Caco-2 (cell line): ENCODE data around the gene PCNX4. TPM values are rescaled to one million over a fixed set of nuclear protein-coding genes. Genes with fewer than 3 reads are reported as not detected.

Source experiments
- BruUV-seq: library from RNA; stranded (reverse); fragments of 400-500 nt; replicated peaks from 2 replicates; lab custom pipeline; 2021; lab: Mats Ljungman, UMichigan
- CTCF ChIA-PET: fragments of 300-600 bp; sonication (Branson Sonifier 250); formaldehyde crosslinking; loops from one replicate; lab custom pipeline; 2022; ENCODE audit warnings: antibody characterized with exemption; lab: Charles Lee
- POLR2A ChIA-PET: fragments of 300-600 bp; sonication (Branson Sonifier 250); formaldehyde crosslinking; loops from one replicate; lab custom pipeline; 2022; ENCODE audit warnings: antibody characterized with exemption; lab: Charles Lee
- DNase-seq, 2 experiments: peaks; one replicate each; pipeline versions ENCODE4 v3.0.0 to v3.0.0-alpha.2; 2020 to 2022
- H3K27me3 ChIP-seq: replicated peaks from 2 replicates; pipeline ENCODE4 v1.6.0; 2011; ENCODE audit warnings: low read length; ENCODE audit not compliant: control insufficient read depth, insufficient read depth
- H3K36me3 ChIP-seq: 2 replicates; pipeline ENCODE4 v1.5.1; 2011; ENCODE audit warnings: low read length; ENCODE audit not compliant: control insufficient read depth, insufficient read depth
- H3K4me1 ChIP-seq: fragments of 250-450 bp; sonication (Bioruptor Pico); 2 replicates; pipeline ENCODE4 v1.5.1; 2020; ENCODE audit warnings: mild to moderate bottlenecking
- H3K4me3 ChIP-seq: 2 replicates; pipeline ENCODE4 v1.5.1; 2011; ENCODE audit warnings: low read depth, mild to moderate bottlenecking, control low read depth, low read length
- H3K9me3 ChIP-seq: fragments of 250-450 bp; sonication (Bioruptor Pico); 2 replicates; pipeline ENCODE4 v1.5.1; 2020; ENCODE audit warnings: mild to moderate bottlenecking, moderate library complexity
- H3K27ac Mint-ChIP-seq: one replicate; pipeline ENCODE4 v1.8.0; 2022; ENCODE audit warnings: mixed read lengths; ENCODE audit not compliant: unreplicated experiment
- H3K27me3 Mint-ChIP-seq: one replicate; pipeline ENCODE4 v1.8.0; 2022; ENCODE audit warnings: mixed read lengths; ENCODE audit not compliant: insufficient read depth, unreplicated experiment
- H3K36me3 Mint-ChIP-seq: one replicate; pipeline ENCODE4 v1.8.0; 2022; ENCODE audit warnings: mild to moderate bottlenecking, mixed read lengths; ENCODE audit not compliant: insufficient read depth, unreplicated experiment
- H3K4me1 Mint-ChIP-seq: one replicate; pipeline ENCODE4 v1.8.0; 2022; ENCODE audit warnings: low read depth, mixed read lengths; ENCODE audit not compliant: unreplicated experiment
- H3K4me3 Mint-ChIP-seq: one replicate; pipeline ENCODE4 v1.8.0; 2022; ENCODE audit warnings: mild to moderate bottlenecking, moderate library complexity, mixed read lengths; ENCODE audit not compliant: unreplicated experiment
- H3K9me3 Mint-ChIP-seq: one replicate; pipeline ENCODE4 v1.8.0; 2022; ENCODE audit warnings: mixed read lengths; ENCODE audit not compliant: unreplicated experiment
- CTCF ChIP-seq, 2 experiments: fragments of 200-600 bp in 1 of 2; IDR thresholded peaks; 1 replicate in 1 of 2; 2 replicates in 1 of 2; pipeline versions ENCODE4 v1.5.1 to v1.8.0; 2011 to 2022; ENCODE audit warnings: antibody characterized with exemption in 1 of 2, control low read depth in 1 of 2, inconsistent platforms in 1 of 2, low read depth in 1 of 2, low read length in 1 of 2, mild to moderate bottlenecking in 1 of 2, moderate library complexity in 1 of 2; ENCODE audit not compliant: insufficient read depth in 1 of 2, severe bottlenecking in 1 of 2, unreplicated experiment in 1 of 2
- intact Hi-C: fragments of 100-400 bp; cut with micrococcal nuclease; formaldehyde crosslinking; loops from one replicate; pipeline ENCODE4 v1.10.0; 2022; ENCODE audit not compliant: unreplicated experiment
- total RNA-seq: library from RNA; stranded (reverse); gene quantifications from 2 replicates; pipeline ENCODE4 v1.2.3, GENCODE V29; 2022

PCNX4 gene
- total RNA-seq, 1 experiment from 2014 or later = 72.7 TPM

GRCh38 chr14:60067882-60068281 is 23.8 kb upstream of the PCNX4 start:
- H3K36me3 ChIP-seq = no peaks in the 10 kb centered on the region
- ChIA-PET POLR2A (no interaction called here), CTCF (interaction anchor here (0.6 kb wide), 1 partner anchor 123 kb away, joined by 3 read pairs; no protein-coding TSS in a partner anchor)
- no TSS peak for BruUV-seq
- H3K4me3 Mint-ChIP-seq = no peak overlapping the region
- no peaks in the 10 kb centered on the region for H3K4me1 Mint-ChIP-seq
- intact Hi-C loops = no loop called here
- no peaks in the 10 kb centered on the region for H3K4me1 ChIP-seq
- no peak overlapping the region for H3K27ac Mint-ChIP-seq
- no peaks in the 10 kb centered on the region for H3K36me3 Mint-ChIP-seq
- H3K9me3 Mint-ChIP-seq = no peaks in the 10 kb centered on the region
- H3K4me3 ChIP-seq = no peak overlapping the region
- TF ChIP-seq CTCF (IDR thresholded peaks at IDR 0.05; ENCODE audit: insufficient read depth in 1 of 2, low read depth in 1 of 2, low read length in 1 of 2, severe bottlenecking in 1 of 2, unreplicated experiment in 1 of 2) = no peak
- 0 out of 2 replicates have a peak, but pooled peaks cover 3% of the 10 kb centered on the region for H3K9me3 ChIP-seq
- no peak for DNase-seq
- no peaks in the 10 kb centered on the region for H3K27me3 ChIP-seq
- H3K27me3 Mint-ChIP-seq = no peaks in the 10 kb centered on the region

GRCh38 chr14:60079723-60080122 is 12.0 kb upstream of the PCNX4 start:
- Histone ChIP-seq H3K4me3 (no peak overlapping the region), H3K27me3 (no peaks in the 10 kb centered on the region), H3K36me3 (no peaks in the 10 kb centered on the region), H3K9me3 (no peaks in the 10 kb centered on the region), H3K4me1 (no peaks in the 10 kb centered on the region)
- POLR2A ChIA-PET = no interaction called here
- H3K36me3 Mint-ChIP-seq = no peaks in the 10 kb centered on the region
- intact Hi-C loops = no loop called here
- H3K27ac Mint-ChIP-seq = no peak overlapping the region
- no TSS peak for BruUV-seq
- TF ChIP-seq CTCF (IDR thresholded peaks at IDR 0.05; ENCODE audit: insufficient read depth in 1 of 2, low read depth in 1 of 2, low read length in 1 of 2, severe bottlenecking in 1 of 2, unreplicated experiment in 1 of 2) = peak; percentile 14 to 49
- no peaks in the 10 kb centered on the region for H3K27me3 Mint-ChIP-seq
- H3K4me3 Mint-ChIP-seq = no peak overlapping the region
- DNase-seq = no peak
- no peaks in the 10 kb centered on the region for H3K4me1 Mint-ChIP-seq
- CTCF ChIA-PET = interaction anchor here (0.7 kb wide), 1 partner anchor 13 kb away, joined by 3 read pairs; no protein-coding TSS in a partner anchor
- H3K9me3 Mint-ChIP-seq = peaks cover 11% of the 10 kb centered on the region

- ChIA-PET POLR2A (no interaction called here), CTCF (no interaction called here)
- no peak overlapping the region for H3K27ac Mint-ChIP-seq
- no peaks in the 10 kb centered on the region for H3K9me3 Mint-ChIP-seq
- H3K4me3 ChIP-seq = no peak overlapping the region
- intact Hi-C loops = no loop called here
- H3K27me3 ChIP-seq = no peaks in the 10 kb centered on the region
- H3K4me1 Mint-ChIP-seq = no peaks in the 10 kb centered on the region
- no peak for DNase-seq
- no peaks in the 10 kb centered on the region for H3K36me3 ChIP-seq
- H3K9me3 ChIP-seq = no peaks in the 10 kb centered on the region
- H3K36me3 Mint-ChIP-seq = no peaks in the 10 kb centered on the region
- H3K4me3 Mint-ChIP-seq = no peak overlapping the region
- no peaks in the 10 kb centered on the region for H3K4me1 ChIP-seq
- no peaks in the 10 kb centered on the region for H3K27me3 Mint-ChIP-seq
- no peak for TF ChIP-seq CTCF (IDR thresholded peaks at IDR 0.05; ENCODE audit: insufficient read depth in 1 of 2, low read depth in 1 of 2, low read length in 1 of 2, severe bottlenecking in 1 of 2, unreplicated experiment in 1 of 2)
- BruUV-seq = no TSS peak
Observed at GRCh38 chr14:60085085-60085484, 6.6 kb upstream of the PCNX4 start.
